Nephron progenitor cell (in vitro differentiated cells): ENCODE results near the gene CYLD.

Experiments used
- DNase-seq: peaks from one replicate; pipeline ENCODE4 v3.0.0; 2021
- H3K27ac Mint-ChIP-seq: 2 replicates; pipeline ENCODE4 v1.8.0; 2021; ENCODE audit warnings: mild to moderate bottlenecking, moderate library complexity, mixed read lengths
- H3K27me3 Mint-ChIP-seq: 2 replicates; pipeline ENCODE4 v1.8.0; 2021; ENCODE audit warnings: mild to moderate bottlenecking, low read depth, mixed read lengths; ENCODE audit not compliant: poor library complexity
- H3K36me3 Mint-ChIP-seq: 2 replicates; pipeline ENCODE4 v1.8.0; 2021; ENCODE audit warnings: low read depth, mixed read lengths
- H3K4me1 Mint-ChIP-seq: 2 replicates; pipeline ENCODE4 v1.8.0; 2021; ENCODE audit warnings: mixed read lengths
- H3K4me3 Mint-ChIP-seq: 2 replicates; pipeline ENCODE4 v1.8.0; 2021; ENCODE audit warnings: mild to moderate bottlenecking, moderate library complexity, mixed read lengths
- H3K9me3 Mint-ChIP-seq: 2 replicates; pipeline ENCODE4 v1.8.0; 2021; ENCODE audit warnings: mild to moderate bottlenecking, moderate library complexity, mixed read lengths
- CTCF ChIP-seq: fragments of 200-600 bp; sonication (generic); IDR thresholded peaks from 2 replicates; pipeline ENCODE4 v1.5.0; 2021; ENCODE audit warnings: antibody characterized with exemption

The CYLD gene

GRCh38 chr16:50756473-50756872 lies 14.6 kb downstream of the CYLD start:
- no peak for DNase-seq
- H3K4me3 Mint-ChIP-seq = no peak overlapping the region
- no peak for TF ChIP-seq CTCF
- H3K27me3 Mint-ChIP-seq = peaks cover 2% of the 10 kb centered on the region
- H3K36me3 Mint-ChIP-seq = peaks cover 33% of the 10 kb centered on the region
- H3K4me1 Mint-ChIP-seq = no peaks in the 10 kb centered on the region
- no peaks in the 10 kb centered on the region for H3K9me3 Mint-ChIP-seq
- no peak overlapping the region for H3K27ac Mint-ChIP-seq

DNA sequence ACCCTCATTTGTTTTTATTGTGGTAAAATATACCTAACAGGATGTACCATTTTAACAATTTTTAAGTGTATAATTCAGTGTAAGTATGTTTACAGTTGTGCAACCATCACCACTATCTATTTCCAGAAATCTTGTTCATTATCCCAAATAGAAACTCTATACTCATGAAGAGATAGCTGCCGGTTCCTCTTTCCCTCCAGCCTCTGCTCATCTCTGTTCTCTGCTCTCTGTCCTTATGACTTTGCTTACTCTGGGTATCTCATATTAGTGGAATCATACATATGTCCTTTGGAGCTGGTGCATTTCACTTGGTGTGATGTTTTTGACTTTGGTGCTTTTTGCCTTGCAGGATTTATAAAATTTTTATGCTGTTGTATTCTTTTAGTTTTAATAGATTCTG lies 19.4 kb downstream of the CYLD start:
- no peaks in the 10 kb centered on the region for H3K4me1 Mint-ChIP-seq
- H3K4me3 Mint-ChIP-seq = no peak overlapping the region
- H3K36me3 Mint-ChIP-seq = peaks cover 40% of the 10 kb centered on the region
- no peak overlapping the region for H3K27ac Mint-ChIP-seq
- H3K27me3 Mint-ChIP-seq = peaks cover 2% of the 10 kb centered on the region
- TF ChIP-seq CTCF = no peak
- peaks cover 17% of the 10 kb centered on the region for H3K9me3 Mint-ChIP-seq
- DNase-seq = no peak

GRCh38 chr16:50762241-50762640 lies 20.4 kb downstream of the CYLD start:
- peaks cover 25% of the 10 kb centered on the region for H3K9me3 Mint-ChIP-seq
- H3K27ac Mint-ChIP-seq = no peak overlapping the region
- H3K4me3 Mint-ChIP-seq = no peak overlapping the region
- H3K4me1 Mint-ChIP-seq = no peaks in the 10 kb centered on the region
- TF ChIP-seq CTCF = no peak
- DNase-seq = no peak
- peaks cover 2% of the 10 kb centered on the region for H3K27me3 Mint-ChIP-seq
- peaks cover 50% of the 10 kb centered on the region for H3K36me3 Mint-ChIP-seq

DNA sequence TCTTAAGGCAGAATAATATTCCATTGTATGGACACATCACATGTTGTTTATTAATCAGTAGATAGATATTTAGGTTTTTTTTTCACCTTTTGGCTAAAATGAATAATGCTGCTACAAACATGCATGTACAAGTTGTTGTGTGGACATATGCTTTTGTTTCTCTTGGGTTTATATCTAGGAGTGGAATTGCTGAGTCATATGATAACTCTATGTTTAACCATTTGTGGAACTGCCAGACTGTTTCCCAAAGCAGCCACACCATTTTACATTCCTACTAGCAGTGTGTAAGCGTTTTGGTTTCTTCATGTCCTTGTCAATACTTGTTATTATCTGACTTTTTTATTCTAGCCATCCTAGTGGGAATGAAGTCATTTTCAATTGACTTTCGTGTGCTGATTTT lies 21.3 kb downstream of the CYLD start:
- no peak overlapping the region for H3K27ac Mint-ChIP-seq
- DNase-seq = no peak
- H3K9me3 Mint-ChIP-seq = peaks cover 25% of the 10 kb centered on the region
- no peak overlapping the region for H3K4me3 Mint-ChIP-seq
- H3K27me3 Mint-ChIP-seq = peaks cover 1% of the 10 kb centered on the region
- H3K4me1 Mint-ChIP-seq = no peaks in the 10 kb centered on the region
- no peak for TF ChIP-seq CTCF
- H3K36me3 Mint-ChIP-seq = peaks cover 53% of the 10 kb centered on the region

- no peak for DNase-seq
- no peak overlapping the region for H3K4me3 Mint-ChIP-seq
- H3K36me3 Mint-ChIP-seq = peaks cover 63% of the 10 kb centered on the region
- no peak overlapping the region for H3K27ac Mint-ChIP-seq
- no peaks in the 10 kb centered on the region for H3K27me3 Mint-ChIP-seq
- H3K9me3 Mint-ChIP-seq = peaks cover 38% of the 10 kb centered on the region
- H3K4me1 Mint-ChIP-seq = no peaks in the 10 kb centered on the region
- TF ChIP-seq CTCF = no peak
Observed at GRCh38 chr16:50765260-50765659, 23.4 kb downstream of the CYLD start.

DNA sequence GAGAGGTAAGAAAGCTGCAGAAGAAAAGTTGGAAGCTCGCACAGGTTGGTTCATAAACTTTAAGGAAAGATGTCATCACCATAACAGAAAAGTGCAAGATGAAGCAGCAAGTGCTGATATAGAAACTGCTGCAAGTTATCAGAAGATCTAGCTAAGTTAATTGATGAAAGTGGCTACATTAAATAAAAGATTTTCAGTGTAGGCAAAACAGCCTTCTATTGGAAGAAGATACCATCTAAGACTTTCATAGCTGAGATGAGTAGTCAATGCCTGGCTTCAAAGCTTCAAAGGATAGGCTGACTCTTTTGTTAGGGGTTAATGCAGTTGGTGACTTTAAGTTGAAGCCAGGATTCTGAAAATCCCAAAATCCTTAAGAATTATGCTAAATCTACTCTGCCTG lies 24.0 kb downstream of the CYLD start:
- no peak for DNase-seq
- no peak overlapping the region for H3K4me3 Mint-ChIP-seq
- TF ChIP-seq CTCF = no peak

More for the DNA sequence above, 24.0 kb downstream of the CYLD start:
- peaks cover 39% of the 10 kb centered on the region for H3K9me3 Mint-ChIP-seq
- no peaks in the 10 kb centered on the region for H3K4me1 Mint-ChIP-seq
- H3K27ac Mint-ChIP-seq = no peak overlapping the region
- peaks cover 66% of the 10 kb centered on the region for H3K36me3 Mint-ChIP-seq
- H3K27me3 Mint-ChIP-seq = no peaks in the 10 kb centered on the region
